Thyroid gland (tissue), 4 donors: Measurements from ENCODE around the gene NUCB2. TPM values are rescaled to one million over a fixed set of nuclear protein-coding genes. Genes with fewer than 3 reads are reported as not detected.

Experiments used
- DNase-seq, 2 donors: peaks; one replicate each; pipeline ENCODE4 v3.0.0-alpha.2; 2019
- H3K27ac ChIP-seq, 3 donors: fragments of 200-600 bp; sonication (generic); 1 replicate in 2 of 3; 2 replicates in 1 of 3; pipeline ENCODE4 v1.5.1; 2016 to 2019; ENCODE audit warnings: mild to moderate bottlenecking in 1 of 3, moderate library complexity in 1 of 3
- H3K27me3 ChIP-seq: fragments of 200-600 bp; sonication (generic); one replicate; pipeline ENCODE4 v1.5.1; 2019
- H3K36me3 ChIP-seq, 2 donors: fragments of 200-600 bp; sonication (generic); one replicate each; pipeline ENCODE4 v1.5.1; 2016 to 2019
- H3K4me1 ChIP-seq, 2 donors: fragments of 200-600 bp; sonication (generic); one replicate each; pipeline ENCODE4 v1.5.1; 2017 to 2019
- H3K4me3 ChIP-seq, 3 donors: fragments of 200-600 bp; sonication (generic); replicated peaks in 1 of 3; 1 replicate in 2 of 3; 2 replicates in 1 of 3; pipeline ENCODE4 v1.5.1; 2016; ENCODE audit warnings: mild to moderate bottlenecking in 1 of 3
- H3K9me3 ChIP-seq: fragments of 200-600 bp; sonication (generic); one replicate; pipeline ENCODE4 v1.5.1; 2017
- POLR2A ChIP-seq, 2 donors: fragments of 450-650 bp; IDR thresholded peaks; one replicate each; pipeline ENCODE4 v1.6.1; 2017; ENCODE audit warnings: antibody characterized with exemption in 2 of 2, mild to moderate bottlenecking in 2 of 2, moderate library complexity in 1 of 2
- WGBS, 2 donors: methylation state at CpG; one replicate each; pipeline ENCODE4 v1.1.5; 2017; 5-methylcytosine and 5-hydroxymethylcytosine counted together
- intact Hi-C: fragments of 100-400 bp; cut with DNase I; formaldehyde crosslinking; loops from one replicate; pipeline ENCODE4 v1.15.1; 2023
- total RNA-seq, 4 donors: library from RNA; depleted of rRNA; stranded (reverse); fragments of >200 nt; gene quantifications; one replicate each; pipeline ENCODE4 v1.2.3, GENCODE V29; 2016
- TF ChIP-seq, protein P1 (sequence below), 6 experiments: fragments of 200-600 bp in 3 of 6; fragments of 450-650 bp in 3 of 6; sonication (generic) in 3 of 6; IDR thresholded peaks; one replicate each; pipeline ENCODE4 v1.5.1; 2016 to 2019; ENCODE audit warnings: antibody characterized with exemption in 6 of 6, mild to moderate bottlenecking in 2 of 6, inconsistent platforms in 1 of 6, moderate library complexity in 1 of 6

Gene NUCB2
- total RNA-seq, 4 donors from 2014 or later: 73.2 to 152 (median 113) TPM

- Histone ChIP-seq H3K9me3 (no peaks in the 10 kb centered on the region), H3K36me3 (peaks cover 0 to 45% of the 10 kb centered on the region in 2 donors), H3K4me3 (no peak overlapping the region), H3K4me1 (no peaks in the 10 kb centered on the region), H3K27ac (no peak overlapping the region), H3K27me3 (no peaks in the 10 kb centered on the region)
- no peak for DNase-seq
- 94 to 95% methylated on average over 3 of the region's 3 CpGs for WGBS, 2 donors
- intact Hi-C loops: no loop called here
- TF ChIP-seq, protein P1, sequence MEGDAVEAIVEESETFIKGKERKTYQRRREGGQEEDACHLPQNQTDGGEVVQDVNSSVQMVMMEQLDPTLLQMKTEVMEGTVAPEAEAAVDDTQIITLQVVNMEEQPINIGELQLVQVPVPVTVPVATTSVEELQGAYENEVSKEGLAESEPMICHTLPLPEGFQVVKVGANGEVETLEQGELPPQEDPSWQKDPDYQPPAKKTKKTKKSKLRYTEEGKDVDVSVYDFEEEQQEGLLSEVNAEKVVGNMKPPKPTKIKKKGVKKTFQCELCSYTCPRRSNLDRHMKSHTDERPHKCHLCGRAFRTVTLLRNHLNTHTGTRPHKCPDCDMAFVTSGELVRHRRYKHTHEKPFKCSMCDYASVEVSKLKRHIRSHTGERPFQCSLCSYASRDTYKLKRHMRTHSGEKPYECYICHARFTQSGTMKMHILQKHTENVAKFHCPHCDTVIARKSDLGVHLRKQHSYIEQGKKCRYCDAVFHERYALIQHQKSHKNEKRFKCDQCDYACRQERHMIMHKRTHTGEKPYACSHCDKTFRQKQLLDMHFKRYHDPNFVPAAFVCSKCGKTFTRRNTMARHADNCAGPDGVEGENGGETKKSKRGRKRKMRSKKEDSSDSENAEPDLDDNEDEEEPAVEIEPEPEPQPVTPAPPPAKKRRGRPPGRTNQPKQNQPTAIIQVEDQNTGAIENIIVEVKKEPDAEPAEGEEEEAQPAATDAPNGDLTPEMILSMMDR (IDR thresholded peaks at IDR 0.05): no peak
- TF ChIP-seq POLR2A (IDR thresholded peaks at IDR 0.05): no peak
These were observed 92.0 kb downstream of the NUCB2 start for GRCh38 chr11:17368551-17368950.

DNA sequence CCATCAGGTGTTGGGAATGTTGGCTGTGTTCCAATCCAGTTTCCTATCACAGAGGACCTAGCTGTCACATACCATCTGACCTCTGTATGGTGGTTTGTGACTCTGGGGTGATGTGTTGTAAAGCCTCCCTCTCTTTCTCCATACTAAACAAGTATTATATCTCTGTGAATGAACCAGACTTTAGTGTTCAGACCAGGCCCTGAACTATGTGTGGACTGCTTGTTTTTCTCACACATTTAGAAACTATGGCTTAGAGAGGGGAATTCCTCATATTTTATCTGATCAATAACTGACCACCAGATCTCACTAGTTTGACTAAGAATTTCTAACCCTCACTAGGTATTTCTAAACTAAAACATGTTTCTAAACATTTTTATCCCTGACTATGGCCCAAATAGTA lies 92.6 kb downstream of the NUCB2 start:
- peaks cover 0 to 45% of the 10 kb centered on the region in 2 donors for H3K36me3 ChIP-seq
- no peaks in the 10 kb centered on the region for H3K4me1 ChIP-seq
- TF ChIP-seq, protein P1 (IDR thresholded peaks at IDR 0.05): no peak
- no peak for TF ChIP-seq POLR2A (IDR thresholded peaks at IDR 0.05)
- no peak for DNase-seq
- H3K4me3 ChIP-seq: no peak overlapping the region
- no peaks in the 10 kb centered on the region for H3K27me3 ChIP-seq
- no peak overlapping the region for H3K27ac ChIP-seq
- H3K9me3 ChIP-seq: no peaks in the 10 kb centered on the region
- intact Hi-C loops: no loop called here

DNA sequence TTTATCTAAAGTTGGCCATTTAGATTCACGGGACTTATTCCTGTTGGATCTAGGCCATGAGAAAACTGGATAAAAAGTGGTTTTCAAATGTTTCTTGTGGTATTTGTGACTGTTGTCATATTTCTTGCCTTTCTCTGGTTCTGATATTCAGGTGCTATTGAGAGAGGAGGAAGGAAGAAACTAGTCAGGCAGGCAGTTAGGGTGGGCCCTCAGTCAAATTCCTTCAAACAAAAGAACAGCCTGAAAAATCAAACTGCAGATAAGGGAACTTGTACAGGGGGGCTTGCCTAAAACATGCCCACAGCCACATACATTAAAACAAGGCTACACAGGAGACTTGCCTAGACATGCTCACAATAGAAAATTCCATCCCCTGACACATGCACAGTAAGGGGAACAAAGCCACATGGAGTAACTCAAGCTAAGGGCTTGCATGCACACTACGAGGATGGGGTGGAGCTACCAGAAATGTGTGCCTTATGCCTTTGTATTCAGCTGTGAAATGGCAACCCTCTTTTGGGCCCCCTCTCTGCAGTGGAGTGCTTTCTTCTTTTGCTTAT lies 93.2 kb downstream of the NUCB2 start:
- no peaks in the 10 kb centered on the region for H3K9me3 ChIP-seq
- no peaks in the 10 kb centered on the region for H3K4me1 ChIP-seq
- no peak for DNase-seq
- no peak overlapping the region for H3K27ac ChIP-seq
- TF ChIP-seq, protein P1 (IDR thresholded peaks at IDR 0.05): no peak
- TF ChIP-seq POLR2A (IDR thresholded peaks at IDR 0.05): no peak
- H3K4me3 ChIP-seq: no peak overlapping the region
- H3K36me3 ChIP-seq: peaks cover 0 to 45% of the 10 kb centered on the region in 2 donors
- intact Hi-C loops: no loop called here
- no peaks in the 10 kb centered on the region for H3K27me3 ChIP-seq
- 84 to 92% methylated on average over 2 of the region's 2 CpGs for WGBS, 2 donors

- H3K4me3 ChIP-seq: no peak overlapping the region
- no peaks in the 10 kb centered on the region for H3K4me1 ChIP-seq
- WGBS, 2 donors: 50 to 56% methylated on average over 3 of the region's 3 CpGs
- no peak for DNase-seq
- no peaks in the 10 kb centered on the region for H3K27me3 ChIP-seq
- no peak for TF ChIP-seq POLR2A (IDR thresholded peaks at IDR 0.05)
- TF ChIP-seq, protein P1 (IDR thresholded peaks at IDR 0.05): no peak
- no peak overlapping the region for H3K27ac ChIP-seq
- intact Hi-C loops: no loop called here
- no peaks in the 10 kb centered on the region for H3K9me3 ChIP-seq
- H3K36me3 ChIP-seq: peaks cover 0 to 45% of the 10 kb centered on the region in 2 donors
These were observed 95.1 kb downstream of the NUCB2 start for GRCh38 chr11:17371614-17372013.

- Histone ChIP-seq H3K9me3 (no peaks in the 10 kb centered on the region), H3K27ac (no peak overlapping the region), H3K4me1 (no peaks in the 10 kb centered on the region), H3K27me3 (no peaks in the 10 kb centered on the region), H3K36me3 (peaks cover 0 to 18% of the 10 kb centered on the region in 2 donors), H3K4me3 (no peak overlapping the region)
- TF ChIP-seq, protein P1 (IDR thresholded peaks at IDR 0.05): no peak
- DNase-seq: no peak
- intact Hi-C loops: no loop called here
- WGBS, 2 donors: 87 to 92% methylated on average over 5 of the region's 5 CpGs
These were observed 99.0 kb downstream of the NUCB2 start for GRCh38 chr11:17375547-17375946.
